ENCODE data around the gene METRN.
A peak's percentile ranks its signal among the peaks of the same experiment; 100 is the strongest.
"Not testable (repeated sequence)": the region's sequence is repeated elsewhere in the genome, so short reads cannot be mapped to it uniquely, and the experiment has no call there.

METRN gene

DNA sequence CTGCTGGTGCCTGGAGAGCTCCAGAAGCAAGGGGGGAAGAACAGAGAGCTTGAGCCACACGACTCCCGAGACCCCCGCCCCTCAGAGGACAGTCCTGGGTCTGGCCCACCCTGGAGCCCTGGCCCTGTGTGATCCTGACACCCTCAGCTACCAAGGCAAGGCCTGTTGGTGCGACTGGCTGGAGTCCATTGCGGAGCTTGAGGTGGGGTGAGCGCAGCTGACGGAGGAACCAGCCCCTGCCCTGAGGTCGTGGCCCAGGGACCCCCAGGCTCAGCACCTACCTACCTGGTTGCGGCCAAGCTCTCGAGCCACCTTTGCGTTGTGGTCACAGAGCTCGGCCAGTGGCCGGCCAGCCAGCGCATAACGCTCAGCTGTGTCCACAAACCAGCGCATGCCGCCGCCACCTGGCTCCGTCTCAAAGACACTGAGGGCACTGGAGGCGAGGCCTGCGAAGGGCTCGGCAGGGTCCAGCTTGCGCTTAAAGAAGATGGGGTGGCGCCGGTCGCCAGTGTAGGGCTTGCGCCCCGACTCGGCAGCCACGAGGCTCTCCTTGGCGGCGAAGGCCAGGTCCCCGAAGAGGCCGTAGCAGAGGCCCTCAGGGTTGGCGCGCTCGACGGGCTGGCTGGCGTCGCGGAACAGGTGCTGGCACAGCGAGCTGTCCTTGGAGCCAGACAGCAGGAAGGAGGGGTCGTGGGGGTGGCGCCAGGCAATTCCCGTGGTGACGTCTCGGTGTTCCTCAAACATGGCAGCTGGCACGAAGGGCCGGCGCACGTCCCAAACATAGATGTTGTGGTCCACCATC lies 28.3 kb upstream of the METRN start:
- no peak overlapping the region for H3K4me3 ChIP-seq (ENCODE audit: low read depth, low read length)
- DNase-seq (ENCODE audit: low read depth) = no peak
- TF ChIP-seq CTCF (IDR thresholded peaks at IDR 0.05; ENCODE audit: insufficient read depth, low read depth, low read length, missing control alignments) = no peak

GRCh38 chr16:687499-687898 lies 27.4 kb upstream of the METRN start:
- no peak for TF ChIP-seq CTCF (IDR thresholded peaks at IDR 0.05; ENCODE audit: insufficient read depth, low read depth, low read length, missing control alignments)
- no peak overlapping the region for H3K4me3 ChIP-seq (ENCODE audit: low read depth, low read length)
- DNase-seq (ENCODE audit: low read depth) = no peak

- H3K4me3 ChIP-seq (ENCODE audit: low read depth, low read length) = peak overlapping the region; percentile 75
- no peak for TF ChIP-seq CTCF (IDR thresholded peaks at IDR 0.05; ENCODE audit: insufficient read depth, low read depth, low read length, missing control alignments)
These were observed 25.6 kb upstream of the METRN start for GRCh38 chr16:689175-689897.

DNA sequence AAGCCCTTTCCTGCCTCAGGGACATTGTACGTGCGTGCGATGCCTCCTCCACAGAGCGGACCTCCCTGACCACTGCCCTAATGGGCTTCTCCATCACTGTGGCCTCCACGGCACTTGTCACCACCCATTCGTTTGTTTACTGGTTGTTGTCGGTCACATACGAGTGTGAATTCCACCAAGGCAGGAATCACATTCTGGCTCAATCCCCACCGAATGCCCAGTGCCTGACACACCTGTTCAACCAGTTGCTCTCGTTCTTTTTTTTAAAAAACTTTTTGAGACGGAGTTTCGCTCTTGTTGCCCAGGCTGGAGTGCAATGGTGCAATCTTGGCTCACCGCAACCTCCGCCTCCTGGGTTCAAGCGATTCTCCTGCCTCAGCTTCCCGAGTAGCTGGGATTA lies 23.7 kb upstream of the METRN start:
- not testable (repeated sequence) for DNase-seq (ENCODE audit: low read depth); H3K4me3 ChIP-seq (ENCODE audit: low read depth, low read length)

More at GRCh38 chr16:689175-689897, 25.6 kb upstream of the METRN start:
- no peak for DNase-seq (ENCODE audit: low read depth)

DNA sequence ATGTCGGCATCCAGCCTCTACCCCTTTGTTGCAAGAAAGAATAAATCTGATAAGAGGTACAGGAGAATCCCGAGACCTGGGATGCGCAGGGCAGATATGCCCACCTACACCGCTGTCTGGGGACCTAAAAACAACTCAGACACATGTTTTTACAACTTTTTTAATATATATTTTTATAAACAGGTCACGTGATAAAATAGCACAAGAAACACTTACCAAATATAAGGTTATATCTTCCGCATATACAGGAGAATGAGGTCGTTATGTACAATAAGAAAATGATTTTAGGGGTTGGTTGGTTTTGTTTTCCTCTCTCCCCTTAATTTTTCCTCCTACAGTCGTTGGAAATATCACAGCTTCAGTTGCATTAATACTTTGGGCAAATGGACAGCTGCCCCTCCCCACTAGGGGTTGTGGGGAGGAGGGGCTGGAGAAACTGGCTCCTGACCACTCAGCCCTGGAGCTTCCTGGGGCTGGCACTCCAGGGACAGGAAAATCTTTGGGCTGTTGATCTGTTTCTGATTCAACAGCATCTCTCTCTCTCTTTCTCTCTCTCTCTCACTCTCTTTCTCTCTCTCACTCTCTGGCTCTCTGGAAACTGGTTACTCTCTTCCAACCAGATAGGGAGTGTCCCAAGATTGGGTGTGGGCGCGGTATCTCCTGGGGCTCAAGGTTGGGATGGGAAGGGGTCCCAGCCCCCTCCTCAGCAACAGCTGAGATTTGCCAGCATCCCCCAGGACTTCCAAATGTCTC lies 22.4 kb upstream of the METRN start:
- no peak for DNase-seq (ENCODE audit: low read depth)
- H3K4me3 ChIP-seq (ENCODE audit: low read depth, low read length) = no peak overlapping the region
- no peak for TF ChIP-seq CTCF (IDR thresholded peaks at IDR 0.05; ENCODE audit: insufficient read depth, low read depth, low read length, missing control alignments)

- no peak overlapping the region for H3K4me3 ChIP-seq (ENCODE audit: low read depth, low read length)
- TF ChIP-seq CTCF (IDR thresholded peaks at IDR 0.05; ENCODE audit: insufficient read depth, low read depth, low read length, missing control alignments) = no peak
- DNase-seq (ENCODE audit: low read depth) = no peak
These were observed 21.6 kb upstream of the METRN start for GRCh38 chr16:693364-693763.

DNA sequence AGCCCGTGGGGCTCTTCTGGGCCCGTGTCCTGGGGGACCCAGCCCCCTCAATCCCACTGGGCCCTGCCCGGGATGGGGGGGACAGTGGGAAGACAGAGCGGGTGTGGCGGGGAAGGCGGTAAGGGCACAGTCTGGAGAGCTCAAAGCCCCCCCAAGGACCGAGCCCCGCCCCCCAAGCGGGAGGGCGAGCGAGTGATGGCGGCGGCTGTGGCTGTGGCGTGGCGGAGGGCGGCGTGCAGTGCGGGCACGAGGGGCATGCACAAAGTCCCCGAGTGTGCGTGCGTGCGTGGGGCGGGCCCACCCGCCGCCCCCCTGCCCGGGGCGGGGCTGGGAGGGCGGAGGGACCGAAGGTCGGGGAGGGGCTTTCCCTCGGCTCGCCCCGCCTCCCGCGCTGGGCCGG lies 21.2 kb upstream of the METRN start:
- no peak for DNase-seq (ENCODE audit: low read depth)
- TF ChIP-seq CTCF (IDR thresholded peaks at IDR 0.05; ENCODE audit: insufficient read depth, low read depth, low read length, missing control alignments) = no peak
- no peak overlapping the region for H3K4me3 ChIP-seq (ENCODE audit: low read depth, low read length)

All from GM12865 (cell line).